ENCODE measurements around the gene ALG14.

The ALG14 gene

GRCh38 chr1:94934551-94934950, 138.2 kb downstream of the ALG14 start:
- CTCF ChIA-PET = interaction anchor here (1.5 to 1.8 kb wide), 2 partner anchors 11 to 80 kb away, joined by 3 to 6 read pairs; no protein-coding TSS in a partner anchor
- DNase-seq (ENCODE audit: extremely low spot score) = no peak
- POLR2A ChIA-PET = no interaction called here
- TF ChIP-seq L3MBTL2 (conservative IDR thresholded peaks at IDR 0.05) (no peak), ZNF384 (IDR thresholded peaks at IDR 0.05) (no peak), TARDBP (IDR thresholded peaks at IDR 0.05) (no peak), ARNT (IDR thresholded peaks at IDR 0.05) (no peak), HDGF (IDR thresholded peaks at IDR 0.05; ENCODE audit: borderline replicate concordance) (no peak), FOXK2 (IDR thresholded peaks at IDR 0.05) (no peak), NFRKB (IDR thresholded peaks at IDR 0.05) (no peak), LEF1 (IDR thresholded peaks at IDR 0.05; ENCODE audit: borderline replicate concordance) (no peak), CTBP1 (IDR thresholded peaks at IDR 0.05; ENCODE audit: borderline replicate concordance) (no peak), SP1 (IDR thresholded peaks at IDR 0.05) (no peak), FOXA1 (IDR thresholded peaks at IDR 0.05) (no peak), BHLHE40 (IDR thresholded peaks at IDR 0.05; ENCODE audit: borderline replicate concordance) (no peak), FOXM1 (IDR thresholded peaks at IDR 0.05; ENCODE audit: borderline replicate concordance) (no peak), PKNOX1 (IDR thresholded peaks at IDR 0.05) (no peak), SUZ12 (IDR thresholded peaks at IDR 0.05) (no peak), ELF4 (IDR thresholded peaks at IDR 0.05) (no peak)

- DNase-seq (ENCODE audit: extremely low spot score) = no peak
- TF ChIP-seq ARNT (IDR thresholded peaks at IDR 0.05) (no peak), ELF4 (IDR thresholded peaks at IDR 0.05) (no peak), FOXA1 (IDR thresholded peaks at IDR 0.05) (no peak), BHLHE40 (IDR thresholded peaks at IDR 0.05; ENCODE audit: borderline replicate concordance) (no peak), PKNOX1 (IDR thresholded peaks at IDR 0.05) (no peak), HDGF (IDR thresholded peaks at IDR 0.05; ENCODE audit: borderline replicate concordance) (no peak), TARDBP (IDR thresholded peaks at IDR 0.05) (no peak), SUZ12 (IDR thresholded peaks at IDR 0.05) (no peak)
- POLR2A ChIA-PET = no interaction called here
- CTCF ChIA-PET = no interaction called here
Observed at GRCh38 chr1:94931254-94931841, 141.4 kb downstream of the ALG14 start.

- CTCF ChIA-PET = no interaction called here
- TF ChIP-seq FOXM1 (IDR thresholded peaks at IDR 0.05; ENCODE audit: borderline replicate concordance) (no peak), BHLHE40 (IDR thresholded peaks at IDR 0.05; ENCODE audit: borderline replicate concordance) (no peak), SP1 (IDR thresholded peaks at IDR 0.05) (no peak), NFRKB (IDR thresholded peaks at IDR 0.05) (no peak), TARDBP (IDR thresholded peaks at IDR 0.05) (no peak), LEF1 (IDR thresholded peaks at IDR 0.05; ENCODE audit: borderline replicate concordance) (no peak), FOXK2 (IDR thresholded peaks at IDR 0.05) (no peak), SUZ12 (IDR thresholded peaks at IDR 0.05) (no peak), ZNF384 (IDR thresholded peaks at IDR 0.05) (no peak), L3MBTL2 (conservative IDR thresholded peaks at IDR 0.05) (no peak; the same call in 1 of the 2 replicates), ELF4 (IDR thresholded peaks at IDR 0.05) (no peak), HDGF (IDR thresholded peaks at IDR 0.05; ENCODE audit: borderline replicate concordance) (no peak), CTBP1 (IDR thresholded peaks at IDR 0.05; ENCODE audit: borderline replicate concordance) (no peak), FOXA1 (IDR thresholded peaks at IDR 0.05) (no peak), PKNOX1 (IDR thresholded peaks at IDR 0.05) (no peak), ARNT (IDR thresholded peaks at IDR 0.05) (no peak)
- POLR2A ChIA-PET = no interaction called here
- no peak for DNase-seq (ENCODE audit: extremely low spot score)
Observed at GRCh38 chr1:94929351-94930217, 143.2 kb downstream of the ALG14 start.

- ChIA-PET CTCF (interaction anchor here (0.6 to 1.3 kb wide), 4 partner anchors 19 to 888 kb away, joined by 3 to 9 read pairs (median 3); no protein-coding TSS in a partner anchor), POLR2A (interaction anchor here (0.6 to 2.1 kb wide), 4 partner anchors 13 to 145 kb away, joined by 3 to 9 read pairs (median 5); partner anchors contain the start of gene ALG14)
- TF ChIP-seq TARDBP (IDR thresholded peaks at IDR 0.05) (no peak), ZNF384 (IDR thresholded peaks at IDR 0.05) (no peak), SUZ12 (IDR thresholded peaks at IDR 0.05) (no peak), CTBP1 (IDR thresholded peaks at IDR 0.05; ENCODE audit: borderline replicate concordance) (no peak), BHLHE40 (IDR thresholded peaks at IDR 0.05; ENCODE audit: borderline replicate concordance) (no peak)
- DNase-seq (ENCODE audit: extremely low spot score) = no peak
Observed at GRCh38 chr1:94928293-94928939, 144.3 kb downstream of the ALG14 start.

- POLR2A ChIA-PET = interaction anchor here (0.5 to 2.1 kb wide), 10 partner anchors 8 to 145 kb away, joined by 3 to 9 read pairs (median 3); partner anchors contain the start of gene ALG14
- CTCF ChIA-PET = interaction anchor here (0.6 to 1.3 kb wide), 5 partner anchors 18 to 887 kb away, joined by 3 to 9 read pairs (median 3); no protein-coding TSS in a partner anchor
- DNase-seq (ENCODE audit: extremely low spot score) = no peak
- no peak for TF ChIP-seq CTBP1 (IDR thresholded peaks at IDR 0.05; ENCODE audit: borderline replicate concordance)
- TF ChIP-seq LEF1 (IDR thresholded peaks at IDR 0.05; ENCODE audit: borderline replicate concordance) = no peak
- TF ChIP-seq ELF4 (IDR thresholded peaks at IDR 0.05) = no peak
- TF ChIP-seq BHLHE40 (IDR thresholded peaks at IDR 0.05; ENCODE audit: borderline replicate concordance) = no peak
- TF ChIP-seq PKNOX1 (IDR thresholded peaks at IDR 0.05) = no peak
- no peak for TF ChIP-seq ZNF384 (IDR thresholded peaks at IDR 0.05)
- TF ChIP-seq ARNT (IDR thresholded peaks at IDR 0.05) = no peak
- TF ChIP-seq FOXK2 (IDR thresholded peaks at IDR 0.05) = no peak
- no peak for TF ChIP-seq TARDBP (IDR thresholded peaks at IDR 0.05)
- no peak for TF ChIP-seq NFRKB (IDR thresholded peaks at IDR 0.05)
- no peak for TF ChIP-seq SUZ12 (IDR thresholded peaks at IDR 0.05)
- no peak; the same call in none of the 2 replicates for TF ChIP-seq L3MBTL2 (conservative IDR thresholded peaks at IDR 0.05)
Observed at GRCh38 chr1:94927405-94928175, 145.2 kb downstream of the ALG14 start.
